Measurements from ENCODE around the gene C17orf50.
A peak's percentile ranks its signal among the peaks of the same experiment; 100 is the strongest.
"Not testable (repeated sequence)": the region's sequence is repeated elsewhere in the genome, so short reads cannot be mapped to it uniquely, and the experiment has no call there.

Gene C17orf50

DNA sequence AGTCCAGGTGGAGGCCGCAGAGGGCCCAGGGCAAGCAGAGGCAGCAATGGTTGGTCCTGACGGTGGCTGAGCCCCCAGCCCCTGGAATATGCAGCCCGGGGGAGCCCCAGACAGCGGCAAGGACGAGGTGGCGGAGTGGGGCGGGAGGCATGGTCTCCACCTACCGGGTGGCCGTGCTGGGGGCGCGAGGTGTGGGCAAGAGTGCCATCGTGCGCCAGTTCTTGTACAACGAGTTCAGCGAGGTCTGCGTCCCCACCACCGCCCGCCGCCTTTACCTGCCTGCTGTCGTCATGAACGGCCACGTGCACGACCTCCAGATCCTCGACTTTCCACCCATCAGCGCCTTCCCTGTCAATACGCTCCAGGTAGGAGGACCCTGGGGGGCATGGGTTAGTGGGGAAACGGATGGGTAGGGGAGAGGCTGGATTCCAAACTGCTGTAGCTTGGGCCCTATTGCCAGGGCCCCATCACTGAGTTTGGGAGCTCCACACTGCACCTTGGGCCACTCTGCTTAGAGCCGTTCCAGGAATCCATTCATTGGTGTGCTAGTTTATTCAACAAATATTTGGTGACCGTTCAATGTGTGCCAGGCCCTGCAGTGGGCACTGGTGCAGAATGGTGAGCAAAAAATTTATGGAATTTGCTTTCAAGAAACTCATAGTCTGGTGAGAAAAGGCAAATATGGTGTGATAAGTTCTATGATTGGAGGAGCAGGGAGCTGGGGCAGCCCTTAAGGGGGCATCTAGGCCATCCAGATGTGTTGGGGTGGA, 25.5 kb upstream of the C17orf50 start:
- DNase-seq, result no peak

GRCh38 chr17:35736236-35736635, 24.5 kb upstream of the C17orf50 start:
- DNase-seq, result no peak

GRCh38 chr17:35738519-35739133, 22.1 kb upstream of the C17orf50 start:
- no peak for DNase-seq

DNA sequence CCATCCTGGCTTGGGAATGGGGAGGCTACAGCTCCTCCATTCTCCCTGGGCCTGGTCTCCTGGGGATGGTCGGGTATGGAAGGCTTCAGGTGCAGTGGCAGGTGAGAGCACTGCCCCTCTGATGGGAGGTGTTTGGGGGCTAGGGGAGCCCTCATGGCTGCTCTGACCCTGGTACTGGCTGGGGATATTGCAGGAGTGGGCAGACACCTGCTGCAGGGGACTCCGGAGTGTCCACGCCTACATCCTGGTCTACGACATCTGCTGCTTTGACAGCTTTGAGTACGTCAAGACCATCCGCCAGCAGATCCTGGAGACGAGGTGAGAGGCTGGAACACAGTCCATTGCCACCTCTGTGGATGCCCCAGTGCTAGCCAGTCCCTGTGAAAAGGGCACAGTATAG, 20.5 kb upstream of the C17orf50 start:
- DNase-seq, result no peak

GRCh38 chr17:35740997-35741931, 19.4 kb upstream of the C17orf50 start:
- DNase-seq, result no peak

GRCh38 chr17:35742496-35742895, 18.2 kb upstream of the C17orf50 start:
- DNase-seq, result no peak

DNA sequence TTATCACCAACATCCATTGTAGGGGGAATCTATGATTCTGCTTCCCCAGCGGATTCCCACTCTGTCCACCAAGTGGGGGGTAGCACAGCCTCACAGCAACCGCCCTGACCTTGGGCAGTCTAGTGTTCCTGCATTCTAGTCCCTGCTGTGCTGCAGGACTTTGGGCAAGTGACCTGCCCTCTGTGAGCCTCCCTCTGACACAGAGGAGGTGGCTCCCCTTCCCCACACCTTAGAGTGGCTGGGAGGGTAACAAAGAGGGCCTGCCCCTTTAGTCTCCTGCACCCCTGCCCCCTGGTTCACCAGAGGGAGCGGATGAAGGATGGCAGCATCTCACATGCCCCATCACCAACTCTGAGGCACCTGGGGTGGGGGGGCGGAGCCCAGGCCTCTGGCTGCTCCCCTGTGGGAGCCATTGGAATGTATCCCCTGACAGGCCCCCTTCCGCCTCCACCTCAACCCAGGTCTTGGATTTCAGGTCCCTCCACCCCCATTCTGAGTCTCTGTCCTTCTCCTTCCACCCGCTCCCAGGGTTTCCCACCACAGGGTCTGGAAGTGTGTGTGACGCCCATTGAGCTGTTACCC, 17.7 kb upstream of the C17orf50 start:
- no peak for DNase-seq

GRCh38 chr17:35743626-35744328, 16.9 kb upstream of the C17orf50 start:
- no peak for DNase-seq

- DNase-seq, result no peak
Observed at GRCh38 chr17:35744830-35745229, 15.9 kb upstream of the C17orf50 start.

GRCh38 chr17:35745246-35745645, 15.4 kb upstream of the C17orf50 start:
- DNase-seq, result no peak

GRCh38 chr17:35745749-35746320, 14.9 kb upstream of the C17orf50 start:
- DNase-seq, result no peak

- peak in 1 of 2 experiments; percentile 65 for DNase-seq
Observed at GRCh38 chr17:35747540-35748017, 13.1 kb upstream of the C17orf50 start.

DNA sequence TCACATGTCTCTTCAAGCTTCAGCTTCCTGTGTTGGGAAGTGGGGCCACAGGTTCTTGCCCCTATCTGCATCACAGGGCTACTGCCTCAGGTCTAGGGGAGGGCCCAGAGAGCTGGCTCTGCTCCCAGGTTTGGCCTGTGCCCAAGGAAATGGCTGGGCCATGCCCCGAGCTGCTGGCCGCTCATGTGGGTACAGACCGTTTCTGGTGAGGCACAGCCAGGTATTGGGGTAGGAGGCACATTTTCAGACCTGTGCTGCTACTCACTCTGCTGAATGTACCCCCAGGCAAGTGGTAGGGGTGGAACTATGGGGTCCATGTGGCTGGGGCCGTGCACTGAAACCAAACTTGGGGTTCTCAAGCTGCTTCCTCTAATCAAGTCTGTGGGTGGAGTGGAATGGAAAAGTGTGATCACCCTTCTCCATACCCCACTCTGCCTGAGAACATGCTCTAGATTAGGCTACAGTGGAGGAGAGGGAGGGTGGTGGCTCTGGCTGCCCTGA, 12.3 kb upstream of the C17orf50 start:
- no peak for DNase-seq

GRCh38 chr17:35748979-35749378, 11.7 kb upstream of the C17orf50 start:
- DNase-seq, result no peak

- DNase-seq, result no peak
Observed at GRCh38 chr17:35749560-35750412, 10.9 kb upstream of the C17orf50 start.

- no peak for DNase-seq
Observed at GRCh38 chr17:35750526-35751395, 9.9 kb upstream of the C17orf50 start.

DNA sequence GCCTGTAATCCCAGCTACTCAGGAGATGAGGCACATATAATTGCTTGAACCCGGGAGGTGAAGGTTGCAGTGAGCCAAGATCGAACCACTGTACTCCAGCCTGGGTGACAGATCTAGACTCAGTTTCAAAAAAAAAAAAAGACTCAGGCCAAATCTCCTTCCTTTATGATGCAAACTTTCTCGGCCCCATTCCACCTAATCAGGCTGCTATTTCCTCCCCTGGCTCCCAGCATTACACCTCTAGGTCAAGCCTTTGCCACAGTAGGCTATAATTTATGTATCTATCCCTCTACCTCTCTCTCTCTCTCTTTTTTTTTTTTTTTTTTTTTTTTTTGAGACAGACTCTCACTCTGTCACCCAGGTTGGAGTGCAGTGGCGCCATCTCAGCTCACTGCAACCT, 9.1 kb upstream of the C17orf50 start:
- not testable (repeated sequence) for DNase-seq

GRCh38 chr17:35752471-35752870, 8.2 kb upstream of the C17orf50 start:
- DNase-seq, result no peak

GRCh38 chr17:35752945-35753764, 7.5 kb upstream of the C17orf50 start, which contains the start of gene GAS2L2:
Gene GAS2L2, minus strand, starts transcription at chr17:35753239. Its CDS starts 389 bp downstream, at chr17:35752850.
- no peak for DNase-seq

All from SW 1271 (cell line).